ENCODE measurements around the gene SH2D6. TPM values are rescaled to one million over a fixed set of nuclear protein-coding genes. Genes with fewer than 3 reads are reported as not detected.

The SH2D6 gene
- total RNA-seq, 1 experiment from 2014 or later: 0.84 TPM

GRCh38 chr2:85414761-85415553 is 3.6 kb upstream of the SH2D6 start:
- CTCF ChIA-PET: interaction anchor here (1.0 to 3.8 kb wide), 3 partner anchors 53 to 136 kb away, joined by 3 to 20 read pairs (median 13); partner anchors contain the start of gene MAT2A
- no peak for TF ChIP-seq CTCF (IDR thresholded peaks at IDR 0.05; ENCODE audit: unreplicated experiment)
- H3K4me3 Mint-ChIP-seq (ENCODE audit: unreplicated experiment): no peak overlapping the region
- intact Hi-C loops (cut with micrococcal nuclease): loop anchor here (5.0 kb wide), 1 partner anchor 63 kb away; the partner anchor contains the start of genes ELMOD3 and RETSAT
- H3K27ac Mint-ChIP-seq (ENCODE audit: low read depth, unreplicated experiment): peak overlapping the region; percentile 52
- POLR2A ChIA-PET: interaction anchor here (0.6 to 3.6 kb wide), 16 partner anchors 11 to 201 kb away, joined by 3 to 40 read pairs (median 5); partner anchors contain the start of genes C2orf68, ELMOD3, GGCX and MAT2A
- H3K36me3 Mint-ChIP-seq (ENCODE audit: insufficient read depth, unreplicated experiment): peaks cover 6% of the 10 kb centered on the region
- no TSS peak for BruUV-seq (replicated peaks)
- H3K4me1 Mint-ChIP-seq (ENCODE audit: insufficient read depth, unreplicated experiment): peaks cover 40% of the 10 kb centered on the region
- H3K9me3 Mint-ChIP-seq (ENCODE audit: unreplicated experiment): no peaks in the 10 kb centered on the region
- H3K27me3 Mint-ChIP-seq (ENCODE audit: insufficient read depth, unreplicated experiment): no peaks in the 10 kb centered on the region
- no peak for DNase-seq (ENCODE audit: unreplicated experiment)

GRCh38 chr2:85415980-85416650 is 2.4 kb upstream of the SH2D6 start:
- TF ChIP-seq CTCF (IDR thresholded peaks at IDR 0.05; ENCODE audit: unreplicated experiment): no peak
- BruUV-seq (replicated peaks): no TSS peak
- POLR2A ChIA-PET: interaction anchor here (0.6 to 1.9 kb wide), 5 partner anchors 89 to 439 kb away, joined by 3 to 6 read pairs (median 3); partner anchors contain the start of genes RNF181 and TGOLN2
- Mint-ChIP-seq H3K27ac (ENCODE audit: low read depth, unreplicated experiment) (no peak overlapping the region), H3K27me3 (ENCODE audit: insufficient read depth, unreplicated experiment) (no peaks in the 10 kb centered on the region), H3K4me3 (ENCODE audit: unreplicated experiment) (no peak overlapping the region), H3K9me3 (ENCODE audit: unreplicated experiment) (no peaks in the 10 kb centered on the region), H3K36me3 (ENCODE audit: insufficient read depth, unreplicated experiment) (peaks cover 4% of the 10 kb centered on the region), H3K4me1 (ENCODE audit: insufficient read depth, unreplicated experiment) (peaks cover 39% of the 10 kb centered on the region)
- CTCF ChIA-PET: interaction anchor here (3.8 kb wide), 1 partner anchor 135 kb away, joined by 20 read pairs; no protein-coding TSS in a partner anchor
- DNase-seq (ENCODE audit: unreplicated experiment): no peak
- intact Hi-C loops (cut with micrococcal nuclease): no loop called here

- POLR2A ChIA-PET: interaction anchor here (0.6 to 4.9 kb wide), 20 partner anchors 9 to 176 kb away, joined by 3 to 153 read pairs (median 5); partner anchors contain the start of genes ELMOD3, GGCX, MAT2A and RETSAT
- TSS peak; percentile 83 for BruUV-seq (replicated peaks)
- H3K4me1 Mint-ChIP-seq (ENCODE audit: insufficient read depth, unreplicated experiment): peaks cover 39% of the 10 kb centered on the region
- H3K36me3 Mint-ChIP-seq (ENCODE audit: insufficient read depth, unreplicated experiment): no peaks in the 10 kb centered on the region
- no peak for DNase-seq (ENCODE audit: unreplicated experiment)
- peak overlapping the region; percentile 94 for H3K4me3 Mint-ChIP-seq (ENCODE audit: unreplicated experiment)
- no peak for TF ChIP-seq CTCF (IDR thresholded peaks at IDR 0.05; ENCODE audit: unreplicated experiment)
- CTCF ChIA-PET: interaction anchor here (0.6 to 12.3 kb wide), 21 partner anchors 9 to 1566 kb away, joined by 3 to 293 read pairs (median 4); partner anchors contain the start of genes CAPG, GGCX, MAT2A and RNF181
- H3K9me3 Mint-ChIP-seq (ENCODE audit: unreplicated experiment): no peaks in the 10 kb centered on the region
- H3K27me3 Mint-ChIP-seq (ENCODE audit: insufficient read depth, unreplicated experiment): no peaks in the 10 kb centered on the region
- peak overlapping the region; percentile 96 for H3K27ac Mint-ChIP-seq (ENCODE audit: low read depth, unreplicated experiment)
- intact Hi-C loops (cut with micrococcal nuclease): no loop called here
Measured at GRCh38 chr2:85419009-85419675, 628 bp downstream of the SH2D6 start.
